K562 (cell line): ENCODE measurements around the gene PTGIR. TPM values are rescaled to one million over a fixed set of nuclear protein-coding genes. Genes with fewer than 3 reads are reported as not detected.
A peak's percentile ranks its signal among the peaks of the same experiment; 100 is the strongest.

Experiments
- CTBP1 ChIP-seq: fragments of 450-650 bp; IDR thresholded peaks from 2 replicates; pipeline ENCODE4 v1.6.1; 2016; ENCODE audit warnings: borderline replicate concordance
- DIDO1 ChIP-seq: fragments of 450-650 bp; IDR thresholded peaks from 2 replicates; pipeline ENCODE4 v1.6.1; 2016; ENCODE audit warnings: low read depth, missing biosample characterization, missing genetic modification characterization
- E4F1 ChIP-seq: fragments of 250-450 bp; sonication (Bioruptor Pico); IDR thresholded peaks from 2 replicates; pipeline ENCODE4 v1.5.0; 2021; ENCODE audit warnings: mild to moderate bottlenecking, borderline replicate concordance
- FOSL1 ChIP-seq: fragments of 200-800 bp; sonication (Bioruptor generic); conservative IDR thresholded peaks from 2 replicates; pipeline ENCODE4 v1.6.1; 2016; ENCODE audit warnings: missing genetic modification characterization, missing compliant biosample characterization
- GATA2 ChIP-seq: sonication (generic); formaldehyde crosslinking; IDR thresholded peaks from 2 replicates; pipeline ENCODE4 v1.4.0; 2020; ENCODE audit warnings: mild to moderate bottlenecking, missing genetic modification reagents
- HINFP ChIP-seq: fragments of 450-650 bp; conservative IDR thresholded peaks from 2 replicates; pipeline ENCODE4 v1.6.1; 2016; ENCODE audit warnings: missing genetic modification characterization, low read depth, mild to moderate bottlenecking, control low read depth, missing compliant biosample characterization
- HMG20B ChIP-seq: fragments of 250-450 bp; sonication (Bioruptor Pico); IDR thresholded peaks from 2 replicates; pipeline ENCODE4 v1.5.0; 2021; ENCODE audit warnings: mild to moderate bottlenecking
- NR1H2 ChIP-seq: sonication (generic); formaldehyde crosslinking; IDR thresholded peaks from 2 replicates; pipeline ENCODE4 v1.4.0; 2020; ENCODE audit warnings: mild to moderate bottlenecking, missing genetic modification reagents
- SAFB2 ChIP-seq: fragments of 200-400 bp; formaldehyde crosslinking; IDR thresholded peaks from 2 replicates; pipeline ENCODE4 v1.6.1; 2018; ENCODE audit warnings: borderline replicate concordance, low read length, low read depth, moderate library complexity; ENCODE audit not compliant: severe bottlenecking
- SAP30 ChIP-seq: fragments of 200-600 bp; sonication (generic); IDR thresholded peaks from 2 replicates; pipeline ENCODE4 v1.6.1; 2012; ENCODE audit warnings: borderline replicate concordance, low read depth, mild to moderate bottlenecking, moderate library complexity, low read length, control low read depth, inconsistent platforms; ENCODE audit not compliant: insufficient read depth, poor library complexity, severe bottlenecking
- SMAD3 ChIP-seq: fragments of 450-650 bp; formaldehyde crosslinking; conservative IDR thresholded peaks from 2 replicates; pipeline ENCODE4 v1.4.0; 2020; ENCODE audit warnings: mild to moderate bottlenecking
- TAF9B ChIP-seq: fragments of 450-650 bp; IDR thresholded peaks from 2 replicates; pipeline ENCODE4 v1.6.1; 2018; ENCODE audit warnings: mild to moderate bottlenecking; ENCODE audit not compliant: partially characterized antibody
- TARDBP ChIP-seq: fragments of 450-650 bp; IDR thresholded peaks from 2 replicates; pipeline ENCODE4 v1.6.1; 2016
- TSHZ1 ChIP-seq: fragments of 250-450 bp; sonication (Bioruptor Pico); IDR thresholded peaks from 2 replicates; pipeline ENCODE4 v1.4.0; 2020; ENCODE audit warnings: mild to moderate bottlenecking, moderate library complexity
- USF1 ChIP-seq: sonication (generic); formaldehyde crosslinking; IDR thresholded peaks from 2 replicates; pipeline ENCODE4 v1.9.0; 2022; ENCODE audit warnings: mild to moderate bottlenecking, missing genetic modification reagents
- USF2 ChIP-seq: sonication (generic); formaldehyde crosslinking; IDR thresholded peaks from 2 replicates; pipeline ENCODE4 v1.5.0; 2020; ENCODE audit warnings: missing genetic modification reagents
- ZFX ChIP-seq: sonication (generic); formaldehyde crosslinking; IDR thresholded peaks from 2 replicates; pipeline ENCODE4 v1.8.0; 2022; ENCODE audit warnings: mild to moderate bottlenecking, missing genetic modification reagents, moderate library complexity
- polyA plus RNA-seq, 8 experiments: library from polyadenylated mRNA; depleted of rRNA in 4 of 8; stranded (reverse) in 5 of 8; unstranded in 3 of 8; fragments of >200 nt; fragmentation: Nextera tagmentation in 2 of 8; fragmentation: Illumina TruSeq in 1 of 8; extraction: Ambion mirVana in 2 of 8; extraction: Trizol in 1 of 8; gene quantifications; 2 replicates each; pipeline versions ENCODE4 v1.2.1 to v1.2.3, GENCODE V29; 2011 to 2014; ENCODE audit warnings: inconsistent platforms in 1 of 8, missing spikeins in 1 of 8
- total RNA-seq, 7 experiments: library from RNA; depleted of rRNA in 6 of 7; stranded (reverse); fragments of >200 nt in 6 of 7; fragmentation: Illumina TruSeq in 2 of 7; extraction: Trizol in 2 of 7; gene quantifications; 2 replicates each; pipeline versions ENCODE4 v1.2.1 to v1.2.3, GENCODE V29; 2011 to 2021; ENCODE audit warnings: low replicate concordance in 1 of 7

PTGIR gene
- total and polyA plus RNA-seq, 9 of the 15 experiments (the other 6 are each of a cell fraction or from before 2014, with no cell fraction given) = 0.11 to 3.4 (median 1.1) TPM; not detected in 1

GRCh38 chr19:46659151-46660007, 34.5 kb upstream of the PTGIR start (continued):
- TF ChIP-seq USF2 (CRISPR knock-in tag) (no peak), FOSL1 (tag) (no peak), SAP30 (no peak), HINFP (tag) (no peak), DIDO1 (tag) (no peak), CTBP1 (peak; percentile 3; the same call in 1 of the 2 replicates), USF1 (no peak), TAF9B (no peak), NR1H2 (CRISPR knock-in tag) (no peak), HMG20B (CRISPR knock-in tag) (no peak), SAFB2 (no peak), E4F1 (CRISPR knock-in tag) (no peak), SMAD3 (CRISPR knock-in tag) (no peak), GATA2 (CRISPR knock-in tag) (no peak), TSHZ1 (CRISPR knock-in tag) (no peak), TARDBP (no peak), ZFX (CRISPR knock-in tag) (0 out of 2 replicates have a peak, but pooled peaks have one; percentile 15)
